C4-2B (cell line): ENCODE data around the gene JADE3.

Experiments used
- ZFX ChIP-seq: fragments of 450-650 bp; IDR thresholded peaks from 2 replicates; pipeline ENCODE4 v1.6.1; 2017
- TF ChIP-seq, protein P1 (sequence below): fragments of 450-650 bp; conservative IDR thresholded peaks from 2 replicates; pipeline ENCODE4 v1.5.1; 2017; ENCODE audit warnings: mild to moderate bottlenecking

DNA sequence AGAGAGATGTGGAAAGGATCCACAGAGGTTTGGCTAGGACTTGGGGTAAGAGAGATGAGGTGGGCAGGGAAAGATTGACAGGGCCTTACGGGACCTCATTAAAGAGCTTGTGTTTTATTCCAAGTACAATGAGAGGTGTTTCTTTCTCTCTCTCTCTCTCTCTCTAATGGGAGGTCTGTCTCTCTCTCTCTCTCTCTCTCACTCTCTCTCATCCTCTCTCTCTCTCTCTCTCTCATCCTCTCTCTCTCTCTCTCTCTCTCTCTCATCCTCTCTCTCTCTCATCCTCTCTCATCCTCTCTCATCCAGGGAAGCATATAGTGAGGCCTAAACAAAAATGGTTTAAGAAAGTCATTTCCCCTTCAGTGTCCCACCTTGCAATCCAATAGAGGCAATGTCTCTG is 5.4 kb downstream of the JADE3 start:
- TF ChIP-seq, protein P1, sequence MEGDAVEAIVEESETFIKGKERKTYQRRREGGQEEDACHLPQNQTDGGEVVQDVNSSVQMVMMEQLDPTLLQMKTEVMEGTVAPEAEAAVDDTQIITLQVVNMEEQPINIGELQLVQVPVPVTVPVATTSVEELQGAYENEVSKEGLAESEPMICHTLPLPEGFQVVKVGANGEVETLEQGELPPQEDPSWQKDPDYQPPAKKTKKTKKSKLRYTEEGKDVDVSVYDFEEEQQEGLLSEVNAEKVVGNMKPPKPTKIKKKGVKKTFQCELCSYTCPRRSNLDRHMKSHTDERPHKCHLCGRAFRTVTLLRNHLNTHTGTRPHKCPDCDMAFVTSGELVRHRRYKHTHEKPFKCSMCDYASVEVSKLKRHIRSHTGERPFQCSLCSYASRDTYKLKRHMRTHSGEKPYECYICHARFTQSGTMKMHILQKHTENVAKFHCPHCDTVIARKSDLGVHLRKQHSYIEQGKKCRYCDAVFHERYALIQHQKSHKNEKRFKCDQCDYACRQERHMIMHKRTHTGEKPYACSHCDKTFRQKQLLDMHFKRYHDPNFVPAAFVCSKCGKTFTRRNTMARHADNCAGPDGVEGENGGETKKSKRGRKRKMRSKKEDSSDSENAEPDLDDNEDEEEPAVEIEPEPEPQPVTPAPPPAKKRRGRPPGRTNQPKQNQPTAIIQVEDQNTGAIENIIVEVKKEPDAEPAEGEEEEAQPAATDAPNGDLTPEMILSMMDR = no peak
- no peak for TF ChIP-seq ZFX
